ENCODE data around the gene IGLL5. TPM values are rescaled to one million over a fixed set of nuclear protein-coding genes. Genes with fewer than 3 reads are reported as not detected.

IGLL5 gene
- total and polyA plus RNA-seq, 2 of the 13 experiments (the other 11 are each of a cell fraction or from before 2014, with no cell fraction given), result not detected

DNA sequence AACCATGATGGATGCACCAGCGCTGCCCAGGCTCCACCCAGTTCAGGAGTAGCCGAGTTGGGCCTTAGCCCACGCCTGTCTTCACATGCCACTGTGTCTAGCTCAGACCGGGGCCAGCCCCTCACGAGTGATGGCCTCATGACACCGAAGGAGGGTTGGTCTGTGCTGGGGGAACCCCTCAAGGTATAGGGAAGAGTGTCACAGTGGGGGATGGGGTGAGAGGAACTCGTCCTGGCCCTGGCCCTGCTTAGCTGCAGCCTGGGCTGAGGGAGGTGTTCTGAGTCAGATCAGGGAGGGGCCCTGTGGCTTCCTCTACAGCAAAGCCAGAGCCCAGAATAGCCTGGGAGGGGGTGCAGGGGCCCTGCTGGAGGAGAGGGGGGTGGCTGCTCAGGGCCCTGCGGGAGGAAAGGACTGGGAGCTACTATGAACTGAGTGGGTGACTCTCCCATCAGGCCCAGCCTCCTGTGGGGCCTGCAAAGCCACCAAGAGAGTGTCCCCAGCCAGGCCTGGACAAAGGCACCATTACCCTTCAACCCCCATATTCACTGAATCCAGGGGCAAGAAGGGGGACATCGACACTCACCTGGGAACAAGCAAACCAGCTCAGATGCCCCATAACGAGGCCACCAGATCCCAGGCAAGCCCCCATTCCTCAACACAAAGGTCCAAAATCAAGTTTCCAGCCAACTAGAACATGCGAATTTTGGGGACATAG, 41.2 kb downstream of the IGLL5 start:
- FAIRE-seq, result no peak

More for the DNA sequence above, 41.2 kb downstream of the IGLL5 start:
- no peaks in the 10 kb centered on the region for H3K9me3 ChIP-seq (ENCODE audit: low read length)
- H3K27ac ChIP-seq (ENCODE audit: extremely low read length, insufficient read depth, low read length), result no peak overlapping the region
- ChIA-PET CTCF (ENCODE audit: low intra/inter-chr PET ratio, low total read pairs) (no interaction called here), POLR2A (no interaction called here)
- no peak overlapping the region for H2AFZ ChIP-seq (ENCODE audit: low read length)
- H3K79me2 ChIP-seq (ENCODE audit: insufficient read depth, low read length), result no peaks in the 10 kb centered on the region
- DNase-seq (ENCODE audit: low spot score) (no peak), ATAC-seq (no peak)
- in situ Hi-C loops (cut with HindIII; ENCODE audit: extremely low pct_ligation_motif_present, low pct_unique_long_range_greater_than_20kb) (no loop called here), intact Hi-C loops (cut with micrococcal nuclease; ENCODE audit: unreplicated experiment) (no loop called here)
- BruUV-seq (replicated peaks), result no TSS peak
- no peak overlapping the region for H3K4me3 ChIP-seq (replicated peaks in 1 of 3; ENCODE audit: insufficient read depth in 1 of 3, low read depth in 2 of 3, low read length in 3 of 3)
- H4K20me1 ChIP-seq (ENCODE audit: insufficient read depth, low read length), result no peaks in the 10 kb centered on the region
- H3K36me3 ChIP-seq (replicated peaks in 1 of 2; ENCODE audit: control insufficient read depth in 1 of 2, insufficient read depth in 2 of 2, low read length in 2 of 2), result no peaks in the 10 kb centered on the region
- no peaks in the 10 kb centered on the region for H3K4me1 ChIP-seq (ENCODE audit: insufficient read depth, low read length)
- H3K9ac ChIP-seq (ENCODE audit: insufficient read depth, low read depth, low read length), result no peak overlapping the region
- TF ChIP-seq FOXA1 (IDR thresholded peaks at IDR 0.05) (no peak), FOXA1 (CRISPR knock-in tag; IDR thresholded peaks at IDR 0.05) (no peak), ZNF773 (CRISPR knock-in tag; IDR thresholded peaks at IDR 0.05; ENCODE audit: borderline replicate concordance) (no peak), MXI1 (IDR thresholded peaks at IDR 0.05; ENCODE audit: borderline replicate concordance, low read depth, low read length) (no peak), DMAP1 (CRISPR knock-in tag; IDR thresholded peaks at IDR 0.05) (no peak), ZNF331 (CRISPR knock-in tag; IDR thresholded peaks at IDR 0.05) (no peak), ZNF850 (CRISPR knock-in tag; conservative IDR thresholded peaks at IDR 0.05) (no peak), HES4 (CRISPR knock-in tag; IDR thresholded peaks at IDR 0.05; ENCODE audit: borderline replicate concordance) (no peak), RARG (CRISPR knock-in tag; IDR thresholded peaks at IDR 0.05; ENCODE audit: low read depth) (no peak), NFRKB (IDR thresholded peaks at IDR 0.05) (no peak), KDM2A (CRISPR knock-in tag; IDR thresholded peaks at IDR 0.05; ENCODE audit: borderline replicate concordance, low read depth) (no peak), GPN1 (CRISPR knock-in tag; IDR thresholded peaks at IDR 0.05; ENCODE audit: borderline replicate concordance) (no peak), ELF3 (CRISPR knock-in tag; IDR thresholded peaks at IDR 0.05) (no peak), TCF12 (IDR thresholded peaks at IDR 0.05) (no peak), TCF12 (CRISPR knock-in tag; IDR thresholded peaks at IDR 0.05) (no peak), ZSCAN30 (CRISPR knock-in tag; IDR thresholded peaks at IDR 0.05) (no peak), HOXA9 (CRISPR knock-in tag; IDR thresholded peaks at IDR 0.05; ENCODE audit: borderline replicate concordance) (no peak), ZNF768 (CRISPR knock-in tag; IDR thresholded peaks at IDR 0.05) (no peak)
- TF ChIP-seq, protein P1, sequence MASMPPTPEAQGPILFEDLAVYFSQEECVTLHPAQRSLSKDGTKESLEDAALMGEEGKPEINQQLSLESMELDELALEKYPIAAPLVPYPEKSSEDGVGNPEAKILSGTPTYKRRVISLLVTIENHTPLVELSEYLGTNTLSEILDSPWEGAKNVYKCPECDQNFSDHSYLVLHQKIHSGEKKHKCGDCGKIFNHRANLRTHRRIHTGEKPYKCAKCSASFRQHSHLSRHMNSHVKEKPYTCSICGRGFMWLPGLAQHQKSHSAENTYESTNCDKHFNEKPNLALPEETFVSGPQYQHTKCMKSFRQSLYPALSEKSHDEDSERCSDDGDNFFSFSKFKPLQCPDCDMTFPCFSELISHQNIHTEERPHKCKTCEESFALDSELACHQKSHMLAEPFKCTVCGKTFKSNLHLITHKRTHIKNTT (CRISPR knock-in tag; IDR thresholded peaks at IDR 0.05), result no peak
- TF ChIP-seq, protein P2, sequence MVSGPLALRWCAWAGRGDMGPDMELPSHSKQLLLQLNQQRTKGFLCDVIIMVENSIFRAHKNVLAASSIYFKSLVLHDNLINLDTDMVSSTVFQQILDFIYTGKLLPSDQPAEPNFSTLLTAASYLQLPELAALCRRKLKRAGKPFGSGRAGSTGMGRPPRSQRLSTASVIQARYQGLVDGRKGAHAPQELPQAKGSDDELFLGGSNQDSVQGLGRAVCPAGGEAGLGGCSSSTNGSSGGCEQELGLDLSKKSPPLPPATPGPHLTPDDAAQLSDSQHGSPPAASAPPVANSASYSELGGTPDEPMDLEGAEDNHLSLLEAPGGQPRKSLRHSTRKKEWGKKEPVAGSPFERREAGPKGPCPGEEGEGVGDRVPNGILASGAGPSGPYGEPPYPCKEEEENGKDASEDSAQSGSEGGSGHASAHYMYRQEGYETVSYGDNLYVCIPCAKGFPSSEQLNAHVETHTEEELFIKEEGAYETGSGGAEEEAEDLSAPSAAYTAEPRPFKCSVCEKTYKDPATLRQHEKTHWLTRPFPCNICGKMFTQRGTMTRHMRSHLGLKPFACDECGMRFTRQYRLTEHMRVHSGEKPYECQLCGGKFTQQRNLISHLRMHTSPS (CRISPR knock-in tag; IDR thresholded peaks at IDR 0.05; ENCODE audit: low read depth), result no peak
- TF ChIP-seq, protein P3, sequence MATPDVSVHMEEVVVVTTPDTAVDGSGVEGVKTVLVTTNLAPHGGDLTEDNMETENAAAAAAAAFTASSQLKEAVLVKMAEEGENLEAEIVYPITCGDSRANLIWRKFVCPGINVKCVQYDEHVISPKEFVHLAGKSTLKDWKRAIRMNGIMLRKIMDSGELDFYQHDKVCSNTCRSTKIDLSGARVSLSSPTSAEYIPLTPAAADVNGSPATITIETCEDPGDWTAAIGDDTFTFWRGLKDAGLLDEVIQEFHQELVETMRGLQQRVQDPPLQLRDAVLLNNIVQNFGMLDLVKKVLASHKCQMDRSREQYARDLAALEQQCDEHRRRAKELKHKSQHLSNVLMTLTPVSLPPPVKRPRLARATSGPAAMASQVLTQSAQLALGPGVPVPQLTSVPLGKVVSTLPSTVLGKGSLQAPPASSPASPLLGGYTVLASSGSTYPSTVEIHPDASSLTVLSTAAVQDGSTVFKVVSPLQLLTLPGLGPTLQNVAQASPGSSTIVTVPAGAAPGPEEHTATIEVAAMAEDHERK (CRISPR knock-in tag; IDR thresholded peaks at IDR 0.05; ENCODE audit: low read depth), result no peak
- TF ChIP-seq, protein P4, sequence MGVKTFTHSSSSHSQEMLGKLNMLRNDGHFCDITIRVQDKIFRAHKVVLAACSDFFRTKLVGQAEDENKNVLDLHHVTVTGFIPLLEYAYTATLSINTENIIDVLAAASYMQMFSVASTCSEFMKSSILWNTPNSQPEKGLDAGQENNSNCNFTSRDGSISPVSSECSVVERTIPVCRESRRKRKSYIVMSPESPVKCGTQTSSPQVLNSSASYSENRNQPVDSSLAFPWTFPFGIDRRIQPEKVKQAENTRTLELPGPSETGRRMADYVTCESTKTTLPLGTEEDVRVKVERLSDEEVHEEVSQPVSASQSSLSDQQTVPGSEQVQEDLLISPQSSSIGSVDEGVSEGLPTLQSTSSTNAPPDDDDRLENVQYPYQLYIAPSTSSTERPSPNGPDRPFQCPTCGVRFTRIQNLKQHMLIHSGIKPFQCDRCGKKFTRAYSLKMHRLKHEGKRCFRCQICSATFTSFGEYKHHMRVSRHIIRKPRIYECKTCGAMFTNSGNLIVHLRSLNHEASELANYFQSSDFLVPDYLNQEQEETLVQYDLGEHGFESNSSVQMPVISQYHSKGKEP (CRISPR knock-in tag; IDR thresholded peaks at IDR 0.05), result no peak
- WGBS (ENCODE audit: low lambda C conversion rate), result 12% methylated on average over 5 of the region's 11 CpGs
- no peak overlapping the region for H3K4me2 ChIP-seq (ENCODE audit: low read depth, low read length)
- peaks cover 12 to 39% of the 10 kb centered on the region in 2 experiments; a peak in 4 of 5 replicates for H3K27me3 ChIP-seq (ENCODE audit: control insufficient read depth in 1 of 2, insufficient read depth in 2 of 2, low read length in 2 of 2)
